NCI-H82 (cell line): ENCODE measurements around the gene AHR.

Source experiments
- DNase-seq: peaks from one replicate; lab custom pipeline; 2025; lab: John Stamatoyannopoulos, UW

AHR gene

DNA sequence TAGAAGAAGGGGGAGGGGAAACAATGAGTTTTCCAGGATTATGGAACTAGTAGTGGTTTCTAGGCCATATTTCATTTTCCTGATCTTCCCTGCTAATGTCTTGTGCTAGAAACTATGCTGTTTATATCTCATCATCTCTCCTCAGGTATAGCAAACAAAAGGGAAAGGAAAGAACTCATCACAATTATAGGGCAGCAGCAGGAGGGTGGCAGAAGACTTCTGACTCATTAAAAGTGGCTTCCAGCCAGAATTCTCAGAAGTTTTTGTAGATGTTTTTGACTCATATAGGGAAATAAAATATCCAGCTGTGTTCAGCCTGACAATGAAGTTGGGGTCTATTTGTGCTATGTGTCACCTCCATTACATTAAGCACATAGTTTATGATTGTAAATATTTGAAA lies 6.5 kb downstream of the AHR start:
- DNase-seq, result no peak

GRCh38 chr7:17305387-17306171 lies 7.1 kb downstream of the AHR start:
- DNase-seq, result no peak

DNA sequence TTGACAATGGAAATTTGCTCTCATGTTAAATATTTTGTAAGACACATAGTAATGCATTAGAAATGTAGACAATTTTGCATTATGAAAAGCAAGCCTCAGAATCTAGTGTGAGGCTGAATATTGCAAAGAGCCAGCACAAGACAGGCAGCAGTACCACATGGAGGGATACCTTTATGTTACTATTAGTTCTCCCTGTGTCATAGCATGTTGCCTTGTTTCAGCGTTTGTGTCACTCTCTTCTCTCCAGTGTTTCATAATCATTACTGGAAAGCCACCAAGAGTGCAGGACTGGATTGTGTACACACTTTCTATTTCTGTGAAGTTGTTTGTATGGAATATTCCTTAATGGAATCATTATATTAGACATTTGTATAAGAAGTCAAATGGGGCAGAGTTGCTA lies 8.5 kb downstream of the AHR start:
- DNase-seq, result no peak

DNA sequence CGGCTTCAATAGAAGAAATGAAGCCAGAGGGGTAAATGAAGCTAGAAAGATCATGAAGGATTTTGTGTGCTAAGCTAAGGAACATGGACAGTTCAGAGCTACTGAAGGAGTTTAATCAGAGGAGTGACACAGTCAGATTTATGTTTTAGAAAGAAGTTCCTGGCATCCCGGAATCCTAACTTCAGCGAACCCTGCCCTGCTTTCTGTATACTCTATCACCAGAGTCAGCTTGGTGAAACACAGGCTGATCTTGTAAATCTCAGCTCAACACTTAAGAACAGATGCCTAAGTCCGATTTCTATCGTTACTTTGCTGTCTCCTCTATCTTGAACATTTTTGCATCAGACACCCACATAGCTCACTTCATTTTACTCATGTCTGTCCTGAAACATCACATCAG lies 9.1 kb downstream of the AHR start:
- DNase-seq, result no peak

DNA sequence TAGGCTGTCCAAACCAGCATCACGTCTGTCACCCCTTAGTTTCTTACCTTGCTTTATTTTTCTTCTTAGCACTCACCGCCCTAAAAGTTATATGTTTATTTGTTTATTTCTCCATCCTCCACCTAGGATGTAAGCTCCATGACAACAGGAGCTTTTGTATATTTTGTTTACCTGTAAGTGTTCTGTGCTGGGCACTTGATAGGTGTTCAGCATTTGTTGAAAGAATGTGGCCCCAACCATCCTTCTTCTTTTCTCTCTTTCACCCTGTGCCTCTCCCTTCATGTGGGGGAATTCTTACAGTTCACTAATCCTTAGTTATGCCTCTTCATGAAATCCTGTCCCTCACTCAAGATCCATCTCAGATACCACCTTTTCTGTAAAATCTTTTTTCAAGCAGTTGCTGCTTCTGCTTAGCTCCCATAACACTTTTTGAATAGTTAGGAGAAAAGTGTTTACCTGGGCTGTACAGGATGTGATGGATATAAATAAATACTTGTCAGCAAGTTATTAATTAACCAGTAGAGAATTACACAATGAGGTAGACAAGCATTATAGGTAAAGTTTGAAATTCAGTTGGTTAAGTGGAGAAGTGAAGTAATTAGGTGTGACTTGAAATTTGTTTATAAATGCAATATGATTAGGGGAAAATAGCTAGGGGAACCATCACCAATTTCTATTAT lies 9.7 kb downstream of the AHR start:
- DNase-seq, result no peak

DNA sequence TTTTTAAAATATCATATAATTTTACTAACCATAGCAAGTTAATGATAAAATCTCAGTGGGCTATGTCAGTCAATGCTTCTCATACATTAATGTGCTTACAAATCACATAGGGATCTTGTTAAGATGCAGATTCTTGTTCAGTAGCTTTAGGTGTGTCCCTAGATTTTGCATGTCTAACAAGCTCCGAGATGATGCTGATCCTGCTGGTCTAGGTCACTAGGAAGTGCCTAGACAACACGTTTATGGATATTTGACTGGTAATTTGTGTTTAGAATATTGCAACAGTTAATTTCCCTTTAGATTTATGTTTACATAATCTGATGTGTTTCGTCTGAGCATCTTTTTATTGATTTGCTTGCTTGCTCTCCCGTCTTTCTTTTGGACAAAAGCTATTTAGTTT lies 12.7 kb downstream of the AHR start:
- DNase-seq, result no peak

GRCh38 chr7:17311952-17312351 lies 13.5 kb downstream of the AHR start:
- no peak for DNase-seq

- DNase-seq, result no peak
Observed at GRCh38 chr7:17312641-17313040, 14.2 kb downstream of the AHR start.

DNA sequence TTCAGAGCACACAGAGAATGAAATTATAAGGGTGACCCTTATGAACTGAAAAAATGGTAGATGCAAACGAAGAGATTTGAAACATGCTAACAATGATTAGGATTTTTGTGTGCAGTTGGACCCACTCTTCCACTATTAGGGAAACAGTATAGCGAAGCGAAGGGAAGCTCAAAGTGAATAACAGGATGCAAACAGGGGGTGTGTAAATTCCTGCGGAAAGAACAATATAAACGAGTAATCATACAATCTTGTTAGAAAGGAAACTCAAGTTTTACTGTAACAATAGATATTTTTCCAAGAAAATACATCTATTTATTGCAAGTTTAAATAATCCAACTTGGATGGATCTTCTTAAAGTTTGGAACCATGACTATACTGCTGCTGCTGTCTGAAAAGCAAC lies 14.7 kb downstream of the AHR start:
- DNase-seq, result no peak

DNA sequence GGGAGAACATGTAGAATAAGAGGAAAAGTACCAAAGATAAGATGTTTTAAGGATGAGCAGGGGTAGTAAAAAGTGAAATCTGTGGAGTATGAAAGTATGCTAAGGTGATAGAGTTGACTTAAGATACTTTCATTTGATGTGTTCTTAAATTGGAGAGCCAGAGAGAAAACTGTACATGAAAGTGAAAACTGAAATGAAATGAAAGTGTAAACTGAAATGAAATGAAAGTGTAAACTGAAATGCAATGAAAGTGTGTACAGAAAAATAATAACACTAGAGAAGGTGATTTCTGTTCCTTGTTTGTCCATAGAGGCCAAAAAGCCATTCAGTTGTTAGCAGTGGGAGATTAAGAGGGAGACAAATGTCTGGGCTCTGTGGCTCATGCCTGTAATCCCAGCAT lies 17.5 kb downstream of the AHR start:
- DNase-seq, result no peak

DNA sequence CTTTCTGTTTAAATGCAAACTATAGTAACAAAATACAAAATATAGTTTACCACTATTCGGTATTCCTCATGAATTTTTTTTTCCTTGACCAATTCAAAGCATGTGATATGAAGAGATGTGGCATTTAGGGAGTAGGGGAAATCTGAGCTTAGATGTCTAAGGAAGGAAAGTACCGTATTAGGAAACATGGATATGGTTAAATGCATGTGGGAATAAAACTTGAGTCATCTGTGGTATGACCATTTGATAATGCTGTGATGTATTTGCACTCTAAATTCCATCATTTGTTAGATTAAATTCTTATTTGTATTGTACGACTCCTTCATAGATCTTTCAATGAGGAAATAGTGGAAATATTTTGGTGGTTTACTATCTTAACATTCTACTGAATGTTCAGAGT lies 19.7 kb downstream of the AHR start:
- no peak for DNase-seq

GRCh38 chr7:17319164-17320101 lies 21.0 kb downstream of the AHR start:
- no peak for DNase-seq

- no peak for DNase-seq
Observed at GRCh38 chr7:17320102-17320497, 21.6 kb downstream of the AHR start.

GRCh38 chr7:17320657-17321056 lies 22.2 kb downstream of the AHR start:
- no peak for DNase-seq

DNA sequence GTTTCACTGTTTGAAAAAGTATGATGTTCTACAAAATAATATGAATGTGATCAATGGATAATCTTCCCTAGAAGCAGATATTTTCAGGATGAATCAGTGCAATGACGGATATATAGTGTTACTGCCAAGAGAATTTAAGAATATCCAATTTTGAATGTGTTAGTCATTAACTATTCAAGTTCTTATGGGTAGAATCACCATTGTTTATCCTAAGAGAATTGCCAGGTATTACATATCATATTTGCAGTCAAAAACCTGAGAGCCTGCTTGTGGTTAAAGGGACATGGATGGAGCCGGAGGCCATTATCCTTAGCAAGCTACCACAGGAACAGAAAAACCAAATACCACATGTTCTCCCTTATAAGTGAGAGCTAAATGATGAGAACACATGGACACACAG lies 26.9 kb downstream of the AHR start:
- no peak for DNase-seq

DNA sequence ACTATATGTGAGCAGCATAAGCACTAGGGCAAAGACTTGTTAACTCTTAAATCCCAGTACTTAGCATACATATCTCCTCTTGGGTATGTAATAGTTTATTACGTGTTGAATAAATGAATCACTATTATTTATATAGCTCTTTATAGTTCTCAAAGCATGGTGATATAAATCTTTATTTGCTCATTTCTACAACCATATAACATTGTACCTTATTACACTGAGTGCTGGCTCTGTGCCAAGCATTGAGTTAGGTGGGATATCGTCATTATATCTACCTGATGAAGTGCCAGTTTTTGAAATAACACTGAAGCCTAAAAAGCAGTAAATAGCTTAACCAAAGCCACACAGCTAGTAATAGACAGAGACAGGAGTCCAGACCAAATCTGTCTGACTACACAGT lies 27.9 kb downstream of the AHR start:
- DNase-seq, result no peak

GRCh38 chr7:17328641-17329040 lies 30.2 kb downstream of the AHR start:
- no peak for DNase-seq

- no peak for DNase-seq
Observed at GRCh38 chr7:17329440-17329839, 31.0 kb downstream of the AHR start.

DNA sequence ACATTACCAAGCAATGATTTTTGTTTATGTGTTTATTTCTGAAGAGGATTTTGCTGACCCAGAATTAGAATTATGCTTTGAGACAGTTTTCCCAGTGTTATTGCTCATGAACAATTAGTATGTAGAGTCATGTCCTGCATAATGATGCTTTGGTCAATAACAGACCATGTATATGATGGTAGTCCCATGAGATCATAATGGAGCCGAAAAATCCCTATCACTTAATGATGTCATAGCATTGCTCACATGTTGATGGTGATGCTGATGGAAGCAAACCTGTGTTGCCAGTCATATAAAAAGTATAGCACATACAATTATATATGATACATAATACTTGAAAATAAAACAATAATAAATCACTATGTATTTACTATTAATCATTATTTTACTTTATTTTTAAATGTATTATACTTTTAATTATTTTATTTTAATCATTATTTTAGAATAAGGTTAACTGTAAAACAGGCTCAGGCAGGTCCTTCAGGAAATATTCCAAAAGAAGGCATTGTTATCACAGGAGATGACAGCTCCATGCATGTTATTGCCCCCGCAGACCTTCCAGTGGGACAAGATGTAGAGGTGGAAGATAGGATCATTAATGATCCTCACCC lies 33.5 kb downstream of the AHR start:
- DNase-seq, result no peak

DNA sequence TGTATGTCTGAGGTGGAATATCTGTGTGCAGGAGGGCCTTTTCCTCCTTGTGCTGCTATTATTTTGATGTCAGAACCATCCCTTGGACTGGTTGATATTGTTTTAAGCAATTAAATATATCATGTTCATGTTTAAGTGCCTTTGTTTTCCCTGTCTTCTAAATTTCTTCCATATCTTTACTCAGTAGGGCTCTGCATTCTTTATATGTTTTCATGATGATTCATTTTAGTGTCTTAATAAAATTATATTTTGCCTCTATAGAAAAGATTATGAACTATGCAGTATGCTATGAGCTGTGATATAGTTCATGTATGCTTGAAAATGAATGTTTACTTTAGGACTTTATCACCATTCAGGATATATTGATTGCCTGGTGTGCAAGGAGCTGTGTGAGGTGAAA lies 34.8 kb downstream of the AHR start:
- no peak for DNase-seq

DNA sequence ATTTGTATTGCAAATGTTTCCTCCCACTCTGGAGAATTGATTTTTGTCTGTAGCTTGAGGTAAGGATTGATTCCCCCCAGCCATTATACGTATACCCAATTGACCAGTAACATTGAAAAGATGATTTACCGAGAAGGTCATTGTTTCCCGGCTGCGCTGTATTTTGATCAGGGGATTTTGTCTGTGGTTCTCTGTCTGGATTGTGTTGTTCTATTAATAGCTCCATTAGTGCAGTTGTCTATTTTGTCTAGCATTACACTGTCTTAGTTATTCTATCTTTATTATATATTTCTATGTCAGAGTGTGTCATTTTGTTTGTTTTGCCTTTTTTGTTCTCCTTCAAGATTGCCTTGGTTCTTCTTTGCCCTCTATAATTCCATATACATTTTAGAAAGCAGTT lies 37.7 kb downstream of the AHR start:
- no peak for DNase-seq

GRCh38 chr7:17339139-17339538 lies 40.7 kb downstream of the AHR start:
- DNase-seq, result no peak
